GM12892 (cell line): ENCODE results near the gene CLDN8.

Experiments
- DNase-seq: peaks from one replicate; pipeline ENCODE4 v3.0.0; 2011; ENCODE audit not compliant: insufficient read length
- FAIRE-seq: peaks from 2 replicates; lab custom pipeline; 2011; peaks lifted over from hg19 to GRCh38; lab: Jason Lieb, UNC
- POLR2A ChIP-seq: IDR thresholded peaks from 2 replicates; pipeline ENCODE4 v1.6.1; 2011; ENCODE audit warnings: low read depth, low read length, control low read depth
- POLR2AphosphoS5 ChIP-seq: IDR thresholded peaks from 2 replicates; pipeline ENCODE4 v1.6.1; 2011; ENCODE audit warnings: low read depth, low read length, control low read depth
- TAF1 ChIP-seq: IDR thresholded peaks from 2 replicates; pipeline ENCODE4 v1.6.1; 2011; ENCODE audit warnings: low read depth, mild to moderate bottlenecking, control low read depth, low read length, borderline replicate concordance

CLDN8 gene

GRCh38 chr21:30194701-30195299, 21.1 kb downstream of the CLDN8 start:
- DNase-seq (no peak), FAIRE-seq (no peak)
- TF ChIP-seq POLR2A = no peak
- TF ChIP-seq POLR2AphosphoS5 = no peak
- no peak for TF ChIP-seq TAF1

GRCh38 chr21:30193201-30193600, 22.7 kb downstream of the CLDN8 start:
- TF ChIP-seq TAF1 = no peak
- TF ChIP-seq POLR2A = no peak
- no peak for TF ChIP-seq POLR2AphosphoS5
- FAIRE-seq (no peak), DNase-seq (no peak)

GRCh38 chr21:30190554-30190953, 25.3 kb downstream of the CLDN8 start:
- TF ChIP-seq TAF1 (no peak), POLR2AphosphoS5 (no peak), POLR2A (no peak)
- FAIRE-seq (no peak), DNase-seq (no peak)

- no peak for DNase-seq
- no peak for FAIRE-seq
These were observed 26.1 kb downstream of the CLDN8 start for GRCh38 chr21:30189773-30190172.

GRCh38 chr21:30186242-30186641, 29.7 kb downstream of the CLDN8 start:
- FAIRE-seq (no peak), DNase-seq (no peak)
- TF ChIP-seq POLR2A = no peak
- TF ChIP-seq POLR2AphosphoS5 = no peak
- TF ChIP-seq TAF1 = no peak

More at GRCh38 chr21:30189773-30190172, 26.1 kb downstream of the CLDN8 start:
- TF ChIP-seq POLR2AphosphoS5 = no peak
- TF ChIP-seq POLR2A = no peak
- no peak for TF ChIP-seq TAF1

GRCh38 chr21:30168086-30168485, 47.8 kb downstream of the CLDN8 start:
- DNase-seq (no peak), FAIRE-seq (no peak)
- TF ChIP-seq POLR2AphosphoS5 = no peak
- TF ChIP-seq TAF1 = no peak
- no peak for TF ChIP-seq POLR2A

GRCh38 chr21:30166705-30167104, 49.2 kb downstream of the CLDN8 start, which contains the start of gene CLDN17:
CLDN17 (minus strand) TSS chr21:30166805; CDS start chr21:30166617, 188 bp downstream.
- FAIRE-seq = no peak
- DNase-seq = no peak
- no peak for TF ChIP-seq POLR2A
- no peak for TF ChIP-seq POLR2AphosphoS5
- TF ChIP-seq TAF1 = no peak

- no peak for FAIRE-seq
- no peak for DNase-seq
- TF ChIP-seq POLR2A (no peak), TAF1 (no peak), POLR2AphosphoS5 (no peak)
These were observed 49.7 kb downstream of the CLDN8 start for GRCh38 chr21:30166171-30166570.

GRCh38 chr21:30164796-30165195, 51.1 kb downstream of the CLDN8 start:
- DNase-seq = no peak
- FAIRE-seq = no peak
- TF ChIP-seq POLR2AphosphoS5 (no peak), TAF1 (no peak), POLR2A (no peak)
